K562 (cell line): Measurements from ENCODE around the gene GJA10. TPM values are rescaled to one million over a fixed set of nuclear protein-coding genes. Genes with fewer than 3 reads are reported as not detected.

Experiments
- ATAC-seq: fragments of 200-7000 bp; cut with Tn5 transposase; 3 replicates; pipeline ENCODE4 v1.9.1; 2020; ENCODE audit warnings: moderate library complexity
- BruUV-seq: library from RNA; stranded (reverse); fragments of 400-500 nt; replicated peaks from 2 replicates; lab custom pipeline; 2021; lab: Mats Ljungman, UMichigan
- CTCF ChIA-PET: fragments of 300-600 bp; formaldehyde crosslinking; extraction: SDS; loops from one replicate; lab custom pipeline; 2021; ENCODE audit warnings: low intra/inter-chr PET ratio; lab: Yijun Ruan, JAX
- POLR2A ChIA-PET: fragments of 300-600, 350-650 bp; sonication (Branson Sonifier 250); formaldehyde crosslinking; extraction: SDS; loops from one replicate; lab custom pipeline; 2021; ENCODE audit warnings: antibody characterized with exemption, inconsistent platforms; lab: Yijun Ruan, JAX
- DNase-seq, 4 experiments: peaks; one replicate each; pipeline versions ENCODE4 v3.0.0 to v3.0.0-alpha.2; 2011 to 2018; ENCODE audit warnings: low spot score in 3 of 4, mixed read lengths in 3 of 4; ENCODE audit errors: extremely low read depth in 1 of 4
- FAIRE-seq: peaks from 2 replicates; lab custom pipeline; 2011; peaks lifted over from hg19 to GRCh38; lab: Jason Lieb, UNC
- H2AFZ ChIP-seq: 2 replicates; pipeline ENCODE4 v1.6.0; 2011; ENCODE audit warnings: low read depth, low read length, control low read depth, inconsistent platforms
- H3K27ac ChIP-seq: fragments of 200-600 bp; 3 replicates; pipeline ENCODE4 v1.8.0; 2011; ENCODE audit warnings: low read depth, mild to moderate bottlenecking, control low read depth, inconsistent platforms, low read length, moderate library complexity, mixed read lengths; ENCODE audit errors: extremely low read depth
- H3K27me3 ChIP-seq, 2 experiments: fragments of 300-600 bp in 1 of 2; 2 replicates in 1 of 2; 3 replicates in 1 of 2; pipeline versions ENCODE4 v1.6.0 to v1.8.0; 2011; ENCODE audit warnings: inconsistent platforms in 2 of 2, low read length in 2 of 2, mild to moderate bottlenecking in 1 of 2, mixed read lengths in 1 of 2, moderate library complexity in 1 of 2; ENCODE audit not compliant: control insufficient read depth in 2 of 2, insufficient read depth in 2 of 2
- H3K36me3 ChIP-seq: fragments of 300-600 bp; 3 replicates; pipeline ENCODE4 v1.8.0; 2011; ENCODE audit warnings: mild to moderate bottlenecking, low read length, inconsistent platforms; ENCODE audit not compliant: control insufficient read depth, insufficient read depth
- H3K4me1 ChIP-seq, 2 experiments: fragments of 200-600 bp in 1 of 2; replicated peaks in 1 of 2; 2 replicates in 1 of 2; 3 replicates in 1 of 2; pipeline versions ENCODE4 v1.5.1 to v1.8.0; 2011; ENCODE audit warnings: inconsistent platforms in 2 of 2, low read length in 2 of 2, mild to moderate bottlenecking in 1 of 2, mixed read lengths in 1 of 2, moderate library complexity in 1 of 2; ENCODE audit not compliant: control insufficient read depth in 2 of 2, insufficient read depth in 2 of 2
- H3K4me2 ChIP-seq: 2 replicates; pipeline ENCODE4 v1.6.1; 2011; ENCODE audit warnings: low read length, control low read depth, inconsistent platforms, mixed read lengths; ENCODE audit not compliant: insufficient read depth
- H3K4me3 ChIP-seq: fragments of 200-600 bp; sonication (generic), shearing (Covaris generic); 2 replicates; pipeline ENCODE4 v1.5.1; 2016; ENCODE audit warnings: control low read depth, inconsistent platforms
- H3K79me2 ChIP-seq: fragments of 200-600 bp; 3 replicates; pipeline ENCODE4 v1.8.0; 2011; ENCODE audit warnings: low read length, inconsistent platforms; ENCODE audit not compliant: control insufficient read depth, insufficient read depth
- H3K9ac ChIP-seq, 2 experiments: 2 replicates each; pipeline versions ENCODE4 v1.6.0 to v1.6.1; 2011; ENCODE audit warnings: low read depth in 2 of 2, low read length in 2 of 2, control low read depth in 1 of 2, inconsistent platforms in 1 of 2, mild to moderate bottlenecking in 1 of 2, mixed read lengths in 1 of 2; ENCODE audit not compliant: insufficient read depth in 1 of 2
- H3K9me1 ChIP-seq: one replicate; pipeline ENCODE4 v1.6.0; 2011; ENCODE audit warnings: inconsistent platforms, mild to moderate bottlenecking, low read length, moderate library complexity; ENCODE audit not compliant: control insufficient read depth, insufficient read depth
- H3K9me3 ChIP-seq: replicated peaks from 2 replicates; pipeline ENCODE4 v1.5.1; 2011; ENCODE audit warnings: low read depth, low read length, inconsistent platforms; ENCODE audit not compliant: control insufficient read depth, insufficient read depth
- H4K20me1 ChIP-seq: replicated peaks from 2 replicates; pipeline ENCODE4 v1.6.1; 2011; ENCODE audit warnings: low read length, inconsistent platforms, mixed read lengths; ENCODE audit not compliant: control insufficient read depth, insufficient read depth
- CBX1 ChIP-seq: sonication (generic); IDR thresholded peaks from 2 replicates; pipeline ENCODE4 v1.6.1; 2016; ENCODE audit warnings: antibody characterized with exemption, low read depth, mild to moderate bottlenecking
- HNRNPK ChIP-seq: fragments of 200-400 bp; formaldehyde crosslinking; IDR thresholded peaks from one replicate; pipeline ENCODE4 v1.6.1; 2018; ENCODE audit warnings: mild to moderate bottlenecking, low read depth, low read length; ENCODE audit not compliant: poor library complexity, severe bottlenecking
- MLLT1 ChIP-seq, 2 experiments: fragments of 450-650 bp; IDR thresholded peaks; 2 replicates each; pipeline ENCODE4 v1.6.1; 2016
- STAT5A ChIP-seq: IDR thresholded peaks from 2 replicates; pipeline ENCODE4 v1.6.1; 2012; ENCODE audit warnings: low read length, inconsistent platforms, borderline replicate concordance
- ZBTB8A ChIP-seq: fragments of 450-650 bp; IDR thresholded peaks from 2 replicates; pipeline ENCODE4 v1.6.1; 2018; ENCODE audit warnings: mild to moderate bottlenecking, moderate library complexity; ENCODE audit not compliant: partially characterized antibody
- WGBS: fragments of 100-300 bp; shearing (Covaris generic); methylation state at CpG from one replicate; pipeline ENCODE4 v1.1.6; 2016; ENCODE audit warnings: low coverage, mixed read lengths; ENCODE audit not compliant: insufficient coverage; ENCODE audit errors: missing lambda C conversion rate; 5-methylcytosine and 5-hydroxymethylcytosine counted together
- in situ Hi-C: fragments of 300-500 bp; cut with MboI; formaldehyde crosslinking; loops from 4 replicates; pipeline ENCODE4 v1.15.0; 2018; ENCODE audit warnings: inconsistent platforms, mixed read lengths
- intact Hi-C: fragments of 100-400 bp; cut with micrococcal nuclease; formaldehyde crosslinking; loops from 2 replicates; pipeline ENCODE4 v1.14.2; 2022
- polyA plus RNA-seq, 8 experiments: library from polyadenylated mRNA; depleted of rRNA in 4 of 8; stranded (reverse) in 5 of 8; unstranded in 3 of 8; fragments of >200 nt; fragmentation: Nextera tagmentation in 2 of 8; fragmentation: Illumina TruSeq in 1 of 8; extraction: Ambion mirVana in 2 of 8; extraction: Trizol in 1 of 8; gene quantifications; 2 replicates each; pipeline versions ENCODE4 v1.2.1 to v1.2.3, GENCODE V29; 2011 to 2014; ENCODE audit warnings: inconsistent platforms in 1 of 8, missing spikeins in 1 of 8
- total RNA-seq, 7 experiments: library from RNA; depleted of rRNA in 6 of 7; stranded (reverse); fragments of >200 nt in 6 of 7; fragmentation: Illumina TruSeq in 2 of 7; extraction: Trizol in 2 of 7; gene quantifications; 2 replicates each; pipeline versions ENCODE4 v1.2.1 to v1.2.3, GENCODE V29; 2011 to 2021; ENCODE audit warnings: low replicate concordance in 1 of 7
- TF ChIP-seq, protein P1 (sequence below): sonication (generic); formaldehyde crosslinking; IDR thresholded peaks from 2 replicates; pipeline ENCODE4 v1.8.0; 2022; ENCODE audit warnings: mild to moderate bottlenecking, missing genetic modification reagents
- TF ChIP-seq, protein P2 (sequence below): fragments of 450-650 bp; formaldehyde crosslinking; IDR thresholded peaks from 2 replicates; pipeline ENCODE4 v1.4.0; 2020; ENCODE audit warnings: mild to moderate bottlenecking, moderate library complexity

GJA10 gene
- total and polyA plus RNA-seq, 9 of the 15 experiments (the other 6 are each of a cell fraction or from before 2014, with no cell fraction given): not detected

GRCh38 chr6:89930789-89931188, 36.5 kb downstream of the GJA10 start:
- CTCF ChIA-PET: no interaction called here
- in situ Hi-C loops: no loop called here

More at GRCh38 chr6:89930789-89931188, 36.5 kb downstream of the GJA10 start:
- Histone ChIP-seq H3K9me3 (no peaks in the 10 kb centered on the region), H4K20me1 (no peaks in the 10 kb centered on the region), H3K27ac (no peak overlapping the region), H3K4me1 (peaks cover 10 to 14% of the 10 kb centered on the region in 2 experiments; a peak in 3 of 5 replicates), H2AFZ (0 out of 2 replicates have a peak overlapping the region, but pooled peaks have one; percentile 1), H3K4me2 (no peak overlapping the region), H3K4me3 (no peak overlapping the region), H3K9me1 (no peaks in the 10 kb centered on the region), H3K79me2 (no peaks in the 10 kb centered on the region), H3K27me3 (peaks cover 8 to 12% of the 10 kb centered on the region in 2 experiments; a peak in 4 of 5 replicates), H3K36me3 (no peaks in the 10 kb centered on the region; the same call in 2 of the 3 replicates), H3K9ac (no peak overlapping the region)
- DNase-seq: no peak
- 49% methylated on average over 5 of the region's 5 CpGs for WGBS
- POLR2A ChIA-PET: interaction anchor here (0.8 kb wide), 1 partner anchor 442 kb away, joined by 3 read pairs; no protein-coding TSS in a partner anchor
- no TSS peak for BruUV-seq
- FAIRE-seq: no peak
- intact Hi-C loops: no loop called here
- no peak for TF ChIP-seq STAT5A
- TF ChIP-seq, protein P1, sequence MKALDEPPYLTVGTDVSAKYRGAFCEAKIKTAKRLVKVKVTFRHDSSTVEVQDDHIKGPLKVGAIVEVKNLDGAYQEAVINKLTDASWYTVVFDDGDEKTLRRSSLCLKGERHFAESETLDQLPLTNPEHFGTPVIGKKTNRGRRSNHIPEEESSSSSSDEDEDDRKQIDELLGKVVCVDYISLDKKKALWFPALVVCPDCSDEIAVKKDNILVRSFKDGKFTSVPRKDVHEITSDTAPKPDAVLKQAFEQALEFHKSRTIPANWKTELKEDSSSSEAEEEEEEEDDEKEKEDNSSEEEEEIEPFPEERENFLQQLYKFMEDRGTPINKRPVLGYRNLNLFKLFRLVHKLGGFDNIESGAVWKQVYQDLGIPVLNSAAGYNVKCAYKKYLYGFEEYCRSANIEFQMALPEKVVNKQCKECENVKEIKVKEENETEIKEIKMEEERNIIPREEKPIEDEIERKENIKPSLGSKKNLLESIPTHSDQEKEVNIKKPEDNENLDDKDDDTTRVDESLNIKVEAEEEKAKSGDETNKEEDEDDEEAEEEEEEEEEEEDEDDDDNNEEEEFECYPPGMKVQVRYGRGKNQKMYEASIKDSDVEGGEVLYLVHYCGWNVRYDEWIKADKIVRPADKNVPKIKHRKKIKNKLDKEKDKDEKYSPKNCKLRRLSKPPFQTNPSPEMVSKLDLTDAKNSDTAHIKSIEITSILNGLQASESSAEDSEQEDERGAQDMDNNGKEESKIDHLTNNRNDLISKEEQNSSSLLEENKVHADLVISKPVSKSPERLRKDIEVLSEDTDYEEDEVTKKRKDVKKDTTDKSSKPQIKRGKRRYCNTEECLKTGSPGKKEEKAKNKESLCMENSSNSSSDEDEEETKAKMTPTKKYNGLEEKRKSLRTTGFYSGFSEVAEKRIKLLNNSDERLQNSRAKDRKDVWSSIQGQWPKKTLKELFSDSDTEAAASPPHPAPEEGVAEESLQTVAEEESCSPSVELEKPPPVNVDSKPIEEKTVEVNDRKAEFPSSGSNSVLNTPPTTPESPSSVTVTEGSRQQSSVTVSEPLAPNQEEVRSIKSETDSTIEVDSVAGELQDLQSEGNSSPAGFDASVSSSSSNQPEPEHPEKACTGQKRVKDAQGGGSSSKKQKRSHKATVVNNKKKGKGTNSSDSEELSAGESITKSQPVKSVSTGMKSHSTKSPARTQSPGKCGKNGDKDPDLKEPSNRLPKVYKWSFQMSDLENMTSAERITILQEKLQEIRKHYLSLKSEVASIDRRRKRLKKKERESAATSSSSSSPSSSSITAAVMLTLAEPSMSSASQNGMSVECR: no peak
- no peak for TF ChIP-seq MLLT1 (IDR thresholded peaks at IDR 0.05)
- TF ChIP-seq CBX1: no peak
- TF ChIP-seq, protein P2, sequence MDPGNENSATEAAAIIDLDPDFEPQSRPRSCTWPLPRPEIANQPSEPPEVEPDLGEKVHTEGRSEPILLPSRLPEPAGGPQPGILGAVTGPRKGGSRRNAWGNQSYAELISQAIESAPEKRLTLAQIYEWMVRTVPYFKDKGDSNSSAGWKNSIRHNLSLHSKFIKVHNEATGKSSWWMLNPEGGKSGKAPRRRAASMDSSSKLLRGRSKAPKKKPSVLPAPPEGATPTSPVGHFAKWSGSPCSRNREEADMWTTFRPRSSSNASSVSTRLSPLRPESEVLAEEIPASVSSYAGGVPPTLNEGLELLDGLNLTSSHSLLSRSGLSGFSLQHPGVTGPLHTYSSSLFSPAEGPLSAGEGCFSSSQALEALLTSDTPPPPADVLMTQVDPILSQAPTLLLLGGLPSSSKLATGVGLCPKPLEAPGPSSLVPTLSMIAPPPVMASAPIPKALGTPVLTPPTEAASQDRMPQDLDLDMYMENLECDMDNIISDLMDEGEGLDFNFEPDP: no peak
- TF ChIP-seq HNRNPK: no peak
- TF ChIP-seq ZBTB8A: no peak
- ATAC-seq: no peak
